HepG2 (cell line): ENCODE data around the gene CLDN17.

Source experiments
- GTF2F1 ChIP-seq: fragments of 150-350 bp; IDR thresholded peaks from 2 replicates; pipeline ENCODE4 v1.6.1; 2014; ENCODE audit warnings: low read length
- ZNF577 ChIP-seq: sonication (generic); formaldehyde crosslinking; IDR thresholded peaks from 2 replicates; pipeline ENCODE4 v1.4.0; 2020; ENCODE audit warnings: mild to moderate bottlenecking, low read depth, missing genetic modification reagents, borderline replicate concordance
- TF ChIP-seq, protein P1 (sequence below): sonication (generic); formaldehyde crosslinking; IDR thresholded peaks from 2 replicates; pipeline ENCODE4 v1.5.0; 2020; ENCODE audit warnings: mild to moderate bottlenecking, missing genetic modification reagents, borderline replicate concordance
- TF ChIP-seq, protein P2 (sequence below): conservative IDR thresholded peaks from 2 replicates; pipeline ENCODE4 v1.6.1; 2018; ENCODE audit warnings: missing genetic modification reagents

GRCh38 chr21:30186242-30186641 is 19.6 kb upstream of the CLDN17 start:
- no peak for TF ChIP-seq ZNF577 (CRISPR knock-in tag)
- TF ChIP-seq, protein P1, sequence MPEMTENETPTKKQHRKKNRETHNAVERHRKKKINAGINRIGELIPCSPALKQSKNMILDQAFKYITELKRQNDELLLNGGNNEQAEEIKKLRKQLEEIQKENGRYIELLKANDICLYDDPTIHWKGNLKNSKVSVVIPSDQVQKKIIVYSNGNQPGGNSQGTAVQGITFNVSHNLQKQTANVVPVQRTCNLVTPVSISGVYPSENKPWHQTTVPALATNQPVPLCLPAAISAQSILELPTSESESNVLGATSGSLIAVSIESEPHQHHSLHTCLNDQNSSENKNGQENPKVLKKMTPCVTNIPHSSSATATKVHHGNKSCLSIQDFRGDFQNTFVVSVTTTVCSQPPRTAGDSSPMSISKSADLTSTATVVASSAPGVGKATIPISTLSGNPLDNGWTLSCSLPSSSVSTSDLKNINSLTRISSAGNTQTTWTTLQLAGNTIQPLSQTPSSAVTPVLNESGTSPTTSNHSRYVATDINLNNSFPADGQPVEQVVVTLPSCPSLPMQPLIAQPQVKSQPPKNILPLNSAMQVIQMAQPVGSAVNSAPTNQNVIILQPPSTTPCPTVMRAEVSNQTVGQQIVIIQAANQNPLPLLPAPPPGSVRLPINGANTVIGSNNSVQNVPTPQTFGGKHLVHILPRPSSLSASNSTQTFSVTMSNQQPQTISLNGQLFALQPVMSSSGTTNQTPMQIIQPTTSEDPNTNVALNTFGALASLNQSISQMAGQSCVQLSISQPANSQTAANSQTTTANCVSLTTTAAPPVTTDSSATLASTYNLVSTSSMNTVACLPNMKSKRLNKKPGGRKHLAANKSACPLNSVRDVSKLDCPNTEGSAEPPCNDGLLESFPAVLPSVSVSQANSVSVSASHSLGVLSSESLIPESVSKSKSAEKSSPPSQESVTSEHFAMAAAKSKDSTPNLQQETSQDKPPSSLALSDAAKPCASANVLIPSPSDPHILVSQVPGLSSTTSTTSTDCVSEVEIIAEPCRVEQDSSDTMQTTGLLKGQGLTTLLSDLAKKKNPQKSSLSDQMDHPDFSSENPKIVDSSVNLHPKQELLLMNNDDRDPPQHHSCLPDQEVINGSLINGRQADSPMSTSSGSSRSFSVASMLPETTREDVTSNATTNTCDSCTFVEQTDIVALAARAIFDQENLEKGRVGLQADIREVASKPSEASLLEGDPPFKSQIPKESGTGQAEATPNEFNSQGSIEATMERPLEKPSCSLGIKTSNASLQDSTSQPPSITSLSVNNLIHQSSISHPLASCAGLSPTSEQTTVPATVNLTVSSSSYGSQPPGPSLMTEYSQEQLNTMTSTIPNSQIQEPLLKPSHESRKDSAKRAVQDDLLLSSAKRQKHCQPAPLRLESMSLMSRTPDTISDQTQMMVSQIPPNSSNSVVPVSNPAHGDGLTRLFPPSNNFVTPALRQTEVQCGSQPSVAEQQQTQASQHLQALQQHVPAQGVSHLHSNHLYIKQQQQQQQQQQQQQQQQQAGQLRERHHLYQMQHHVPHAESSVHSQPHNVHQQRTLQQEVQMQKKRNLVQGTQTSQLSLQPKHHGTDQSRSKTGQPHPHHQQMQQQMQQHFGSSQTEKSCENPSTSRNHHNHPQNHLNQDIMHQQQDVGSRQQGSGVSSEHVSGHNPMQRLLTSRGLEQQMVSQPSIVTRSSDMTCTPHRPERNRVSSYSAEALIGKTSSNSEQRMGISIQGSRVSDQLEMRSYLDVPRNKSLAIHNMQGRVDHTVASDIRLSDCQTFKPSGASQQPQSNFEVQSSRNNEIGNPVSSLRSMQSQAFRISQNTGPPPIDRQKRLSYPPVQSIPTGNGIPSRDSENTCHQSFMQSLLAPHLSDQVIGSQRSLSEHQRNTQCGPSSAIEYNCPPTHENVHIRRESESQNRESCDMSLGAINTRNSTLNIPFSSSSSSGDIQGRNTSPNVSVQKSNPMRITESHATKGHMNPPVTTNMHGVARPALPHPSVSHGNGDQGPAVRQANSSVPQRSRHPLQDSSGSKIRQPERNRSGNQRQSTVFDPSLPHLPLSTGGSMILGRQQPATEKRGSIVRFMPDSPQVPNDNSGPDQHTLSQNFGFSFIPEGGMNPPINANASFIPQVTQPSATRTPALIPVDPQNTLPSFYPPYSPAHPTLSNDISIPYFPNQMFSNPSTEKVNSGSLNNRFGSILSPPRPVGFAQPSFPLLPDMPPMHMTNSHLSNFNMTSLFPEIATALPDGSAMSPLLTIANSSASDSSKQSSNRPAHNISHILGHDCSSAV (CRISPR knock-in tag): no peak
- TF ChIP-seq, protein P2, sequence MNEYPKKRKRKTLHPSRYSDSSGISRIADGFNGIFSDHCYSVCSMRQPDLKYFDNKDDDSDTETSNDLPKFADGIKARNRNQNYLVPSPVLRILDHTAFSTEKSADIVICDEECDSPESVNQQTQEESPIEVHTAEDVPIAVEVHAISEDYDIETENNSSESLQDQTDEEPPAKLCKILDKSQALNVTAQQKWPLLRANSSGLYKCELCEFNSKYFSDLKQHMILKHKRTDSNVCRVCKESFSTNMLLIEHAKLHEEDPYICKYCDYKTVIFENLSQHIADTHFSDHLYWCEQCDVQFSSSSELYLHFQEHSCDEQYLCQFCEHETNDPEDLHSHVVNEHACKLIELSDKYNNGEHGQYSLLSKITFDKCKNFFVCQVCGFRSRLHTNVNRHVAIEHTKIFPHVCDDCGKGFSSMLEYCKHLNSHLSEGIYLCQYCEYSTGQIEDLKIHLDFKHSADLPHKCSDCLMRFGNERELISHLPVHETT (CRISPR knock-in tag): no peak
- TF ChIP-seq GTF2F1: no peak
